Hypothalamus (tissue), 51 donors: ENCODE data around the gene GXYLT2.
A peak's percentile ranks its signal among the peaks of the same experiment; 100 is the strongest.

ENCODE experiments used
- DNase-seq, 51 donors: peaks; one replicate each; lab custom pipeline; 2025; lab: John Stamatoyannopoulos, UW

The GXYLT2 gene

GRCh38 chr3:72968266-72968664, 80.4 kb downstream of the GXYLT2 start:
- DNase-seq, result no peak

GRCh38 chr3:72969766-72970165, 81.9 kb downstream of the GXYLT2 start:
- DNase-seq, result no peak

GRCh38 chr3:72970942-72971341, 83.1 kb downstream of the GXYLT2 start:
- DNase-seq, result no peak

- DNase-seq, result no peak
Observed at GRCh38 chr3:72972706-72973030, 84.8 kb downstream of the GXYLT2 start.

- DNase-seq, result no peak
Observed at GRCh38 chr3:72973031-72973723, 85.3 kb downstream of the GXYLT2 start.

GRCh38 chr3:72973786-72974185, 85.9 kb downstream of the GXYLT2 start:
- DNase-seq, result no peak

GRCh38 chr3:72974956-72975355, 87.1 kb downstream of the GXYLT2 start:
- DNase-seq, result no peak

- no peak for DNase-seq
Observed at GRCh38 chr3:72976281-72976741, 88.5 kb downstream of the GXYLT2 start.

- no peak for DNase-seq
Observed at GRCh38 chr3:72977060-72977808, 89.4 kb downstream of the GXYLT2 start.

GRCh38 chr3:72982609-72983366, 94.9 kb downstream of the GXYLT2 start:
- no peak for DNase-seq

GRCh38 chr3:72985576-72985975, 97.7 kb downstream of the GXYLT2 start:
- DNase-seq, result no peak

GRCh38 chr3:72990701-72991395, 103.0 kb downstream of the GXYLT2 start:
- no peak for DNase-seq

GRCh38 chr3:72991522-72991921, 103.7 kb downstream of the GXYLT2 start:
- DNase-seq, result no peak

GRCh38 chr3:72993391-72993790, 105.5 kb downstream of the GXYLT2 start:
- DNase-seq, result no peak

- DNase-seq, result no peak
Observed at GRCh38 chr3:72995337-72995736, 107.5 kb downstream of the GXYLT2 start.

- peak in 5 of 51 donors; percentile 17 to 52 (median 27) for DNase-seq
Observed at GRCh38 chr3:72996121-72996472, 108.3 kb downstream of the GXYLT2 start.

GRCh38 chr3:72996473-72997333, 108.9 kb downstream of the GXYLT2 start, which contains the start of gene PPP4R2:
TSS of gene PPP4R2 (plus strand) at chr3:72996811. CDS start at chr3:72997038, 227 bp downstream.
- DNase-seq, result peak; percentile 47 to 98 (median 80)

- peak in 14 of 51 donors; percentile 4 to 78 (median 27) for DNase-seq
Observed at GRCh38 chr3:72997421-72997961, 109.6 kb downstream of the GXYLT2 start.

GRCh38 chr3:72998466-72998865, 110.6 kb downstream of the GXYLT2 start:
- DNase-seq, result peak in 1 of 51 donors; percentile 7

GRCh38 chr3:72999951-73000350, 112.1 kb downstream of the GXYLT2 start:
- no peak for DNase-seq
